ENCODE data around the gene CREB3L2.
A peak's percentile ranks its signal among the peaks of the same experiment; 100 is the strongest.
"Not testable (repeated sequence)": the region's sequence is repeated elsewhere in the genome, so short reads cannot be mapped to it uniquely, and the experiment has no call there.

CREB3L2 gene, protein sequence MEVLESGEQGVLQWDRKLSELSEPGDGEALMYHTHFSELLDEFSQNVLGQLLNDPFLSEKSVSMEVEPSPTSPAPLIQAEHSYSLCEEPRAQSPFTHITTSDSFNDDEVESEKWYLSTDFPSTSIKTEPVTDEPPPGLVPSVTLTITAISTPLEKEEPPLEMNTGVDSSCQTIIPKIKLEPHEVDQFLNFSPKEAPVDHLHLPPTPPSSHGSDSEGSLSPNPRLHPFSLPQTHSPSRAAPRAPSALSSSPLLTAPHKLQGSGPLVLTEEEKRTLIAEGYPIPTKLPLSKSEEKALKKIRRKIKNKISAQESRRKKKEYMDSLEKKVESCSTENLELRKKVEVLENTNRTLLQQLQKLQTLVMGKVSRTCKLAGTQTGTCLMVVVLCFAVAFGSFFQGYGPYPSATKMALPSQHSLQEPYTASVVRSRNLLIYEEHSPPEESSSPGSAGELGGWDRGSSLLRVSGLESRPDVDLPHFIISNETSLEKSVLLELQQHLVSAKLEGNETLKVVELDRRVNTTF

DNA sequence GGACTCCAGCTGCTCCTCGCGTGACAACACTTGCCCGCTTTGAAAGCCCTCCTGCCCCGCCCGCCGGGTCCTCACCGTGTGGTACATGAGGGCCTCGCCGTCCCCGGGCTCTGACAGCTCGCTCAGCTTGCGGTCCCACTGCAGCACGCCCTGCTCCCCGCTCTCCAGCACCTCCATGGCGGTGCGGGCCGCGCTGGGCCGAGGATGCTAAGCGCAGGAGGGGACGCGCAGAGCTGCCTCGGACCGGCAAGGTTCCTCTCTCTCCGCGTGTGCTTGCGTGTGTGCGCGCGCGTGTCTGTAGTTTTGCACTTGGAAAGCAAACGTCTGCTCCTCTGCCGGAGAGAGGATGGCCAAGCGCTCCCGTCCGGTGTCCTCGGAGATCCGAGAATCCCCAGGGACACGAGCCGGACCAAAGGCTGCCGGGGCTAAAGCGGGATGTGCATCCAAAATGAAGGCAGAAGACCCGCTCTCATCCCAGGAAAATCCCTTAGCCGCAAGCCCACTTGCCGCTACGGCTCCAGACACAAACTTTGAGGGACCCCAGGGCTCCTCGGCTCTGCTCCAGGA, at the start of gene CREB3L2:
Gene CREB3L2, minus strand, starts transcription at position 558 of the 567 bp plus-strand sequence. Its CDS starts 381 bp downstream, at position 177.
- H3K36me3 ChIP-seq (ENCODE audit: control insufficient read depth in 1 of 2, insufficient read depth in 2 of 2, low read length in 2 of 2), result peaks cover 0 to 9% of the 10 kb centered on the region in 2 donors
- no peaks in the 10 kb centered on the region for H3K9me3 ChIP-seq (ENCODE audit: control insufficient read depth in 1 of 2, low read length in 2 of 2)
- peak within 1 kb of the TSS; percentile 98 for H3K27ac ChIP-seq (ENCODE audit: low read length)
- no peaks in the 10 kb centered on the region for H3K27me3 ChIP-seq (ENCODE audit: low read depth, low read length)
- peak within 1 kb of the TSS; percentile 93 to 96 for H3K4me3 ChIP-seq (ENCODE audit: low read depth in 1 of 2, low read length in 2 of 2)
- H3K4me1 ChIP-seq (ENCODE audit: control insufficient read depth in 1 of 2, insufficient read depth in 2 of 2, low read length in 2 of 2), result peaks cover 11 to 32% of the 10 kb centered on the region in 2 donors

GRCh38 chr7:138049505-138050116, 47.7 kb upstream of the CREB3L2 start:
- Histone ChIP-seq H3K36me3 (ENCODE audit: control insufficient read depth in 1 of 2, insufficient read depth in 2 of 2, low read length in 2 of 2) (no peaks in the 10 kb centered on the region), H3K27me3 (ENCODE audit: low read depth, low read length) (no peaks in the 10 kb centered on the region), H3K27ac (ENCODE audit: low read length) (no peak overlapping the region), H3K4me1 (ENCODE audit: control insufficient read depth in 1 of 2, insufficient read depth in 2 of 2, low read length in 2 of 2) (no peaks in the 10 kb centered on the region), H3K9me3 (ENCODE audit: control insufficient read depth in 1 of 2, low read length in 2 of 2) (no peaks in the 10 kb centered on the region), H3K4me3 (ENCODE audit: low read depth in 1 of 2, low read length in 2 of 2) (no peak overlapping the region)

DNA sequence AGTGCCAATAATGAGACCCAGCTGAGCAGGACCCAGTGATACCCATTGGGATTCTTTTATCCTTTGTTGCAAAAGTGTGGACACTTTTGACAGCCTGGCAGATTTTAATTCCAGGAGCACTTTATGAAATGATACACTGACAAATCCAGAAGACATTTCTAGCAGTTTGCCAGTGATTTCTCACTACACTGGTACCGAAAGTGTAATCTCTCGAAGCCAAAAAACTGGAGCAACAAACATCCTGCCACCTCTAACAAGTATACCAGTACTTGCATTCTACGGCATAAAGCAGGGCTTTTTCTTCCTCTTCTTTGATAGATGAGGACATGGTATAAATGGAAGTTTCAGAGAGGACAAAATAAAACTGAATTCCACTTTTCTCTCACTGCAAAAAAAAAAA, 46.0 kb upstream of the CREB3L2 start:
- Histone ChIP-seq H3K9me3 (ENCODE audit: control insufficient read depth in 1 of 2, low read length in 2 of 2) (no peaks in the 10 kb centered on the region), H3K4me1 (ENCODE audit: control insufficient read depth in 1 of 2, insufficient read depth in 2 of 2, low read length in 2 of 2) (no peaks in the 10 kb centered on the region), H3K27me3 (ENCODE audit: low read depth, low read length) (no peaks in the 10 kb centered on the region), H3K36me3 (ENCODE audit: control insufficient read depth in 1 of 2, insufficient read depth in 2 of 2, low read length in 2 of 2) (no peaks in the 10 kb centered on the region), H3K4me3 (ENCODE audit: low read depth in 1 of 2, low read length in 2 of 2) (no peak overlapping the region), H3K27ac (ENCODE audit: low read length) (no peak overlapping the region)

DNA sequence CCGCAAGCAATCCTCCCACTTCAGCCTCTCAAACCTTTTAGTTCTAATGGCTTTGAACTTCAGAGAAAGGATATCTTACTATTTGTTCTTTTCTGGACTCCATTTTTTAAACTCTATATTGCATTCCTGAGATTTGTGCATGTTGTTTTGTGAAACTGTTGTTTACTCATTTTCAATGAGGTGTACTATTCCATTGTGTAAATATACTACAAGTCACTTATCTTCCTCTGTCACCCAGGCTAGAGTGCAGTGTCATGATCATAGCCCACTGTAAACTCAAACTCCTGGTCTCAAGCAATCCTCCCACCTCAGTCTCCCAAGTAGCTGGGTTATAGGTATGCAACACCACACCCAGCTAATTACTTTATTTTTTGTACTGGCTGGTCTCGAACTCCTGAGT, 43.0 kb upstream of the CREB3L2 start:
- Histone ChIP-seq H3K4me1 (ENCODE audit: control insufficient read depth in 1 of 2, insufficient read depth in 2 of 2, low read length in 2 of 2) (no peaks in the 10 kb centered on the region), H3K27me3 (ENCODE audit: low read depth, low read length) (no peaks in the 10 kb centered on the region), H3K4me3 (ENCODE audit: low read depth in 1 of 2, low read length in 2 of 2) (no peak overlapping the region), H3K36me3 (ENCODE audit: control insufficient read depth in 1 of 2, insufficient read depth in 2 of 2, low read length in 2 of 2) (no peaks in the 10 kb centered on the region), H3K27ac (ENCODE audit: low read length) (no peak overlapping the region), H3K9me3 (ENCODE audit: control insufficient read depth in 1 of 2, low read length in 2 of 2) (no peaks in the 10 kb centered on the region)

- not testable (repeated sequence) for H3K9me3 ChIP-seq (ENCODE audit: control insufficient read depth in 1 of 2, low read length in 2 of 2); H3K27ac ChIP-seq (ENCODE audit: low read length); H3K4me3 ChIP-seq (ENCODE audit: low read depth in 1 of 2, low read length in 2 of 2); H3K27me3 ChIP-seq (ENCODE audit: low read depth, low read length); H3K36me3 ChIP-seq (ENCODE audit: control insufficient read depth in 1 of 2, insufficient read depth in 2 of 2, low read length in 2 of 2); H3K4me1 ChIP-seq (ENCODE audit: control insufficient read depth in 1 of 2, insufficient read depth in 2 of 2, low read length in 2 of 2)
Measured at GRCh38 chr7:138040063-138040462, 38.2 kb upstream of the CREB3L2 start.

DNA sequence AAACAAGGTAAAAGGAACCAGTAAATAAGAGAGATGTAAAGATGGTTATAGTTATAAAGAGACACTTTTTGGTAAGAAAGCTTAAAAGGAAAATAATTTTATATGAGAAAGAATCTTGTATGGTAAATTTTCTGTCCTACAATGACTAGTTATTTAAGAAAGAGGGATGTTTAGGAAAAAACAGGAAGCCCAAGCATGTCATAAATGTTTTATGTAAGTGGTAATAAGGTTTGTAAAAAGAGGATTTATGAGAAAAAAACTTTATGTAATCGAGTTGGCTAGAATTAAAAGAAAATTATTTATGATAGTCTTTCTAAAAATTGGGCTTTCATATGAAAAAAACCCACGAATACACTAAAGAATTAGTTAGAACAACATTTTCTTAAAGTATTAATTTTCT, 34.2 kb upstream of the CREB3L2 start:
- Histone ChIP-seq H3K27me3 (ENCODE audit: low read depth, low read length) (no peaks in the 10 kb centered on the region), H3K36me3 (ENCODE audit: control insufficient read depth in 1 of 2, insufficient read depth in 2 of 2, low read length in 2 of 2) (no peaks in the 10 kb centered on the region), H3K27ac (ENCODE audit: low read length) (no peak overlapping the region), H3K9me3 (ENCODE audit: control insufficient read depth in 1 of 2, low read length in 2 of 2) (no peaks in the 10 kb centered on the region), H3K4me1 (ENCODE audit: control insufficient read depth in 1 of 2, insufficient read depth in 2 of 2, low read length in 2 of 2) (no peaks in the 10 kb centered on the region), H3K4me3 (ENCODE audit: low read depth in 1 of 2, low read length in 2 of 2) (no peak overlapping the region)

DNA sequence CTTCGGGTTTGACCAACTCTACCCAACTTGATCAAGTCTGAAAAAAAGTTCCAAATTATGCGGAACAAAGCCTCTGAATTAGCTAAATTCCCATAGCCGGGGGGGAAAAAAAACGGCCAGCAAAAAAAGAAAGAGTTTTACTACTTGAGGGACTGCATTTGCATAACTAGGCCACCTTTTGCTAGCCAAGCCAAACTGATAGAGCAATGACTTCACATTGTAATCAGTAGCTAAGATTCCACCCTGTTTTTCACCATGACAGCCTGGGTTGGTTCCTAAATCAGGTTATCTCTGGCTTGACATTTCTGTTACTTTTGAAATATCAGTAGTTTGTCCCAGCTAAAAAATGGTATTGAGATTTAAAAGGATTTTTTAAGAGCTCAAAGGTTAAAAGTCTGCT, 31.4 kb upstream of the CREB3L2 start:
- no peaks in the 10 kb centered on the region for H3K27me3 ChIP-seq (ENCODE audit: low read depth, low read length)
- H3K36me3 ChIP-seq (ENCODE audit: control insufficient read depth in 1 of 2, insufficient read depth in 2 of 2, low read length in 2 of 2), result no peaks in the 10 kb centered on the region
- no peak overlapping the region for H3K4me3 ChIP-seq (ENCODE audit: low read depth in 1 of 2, low read length in 2 of 2)
- no peak overlapping the region for H3K27ac ChIP-seq (ENCODE audit: low read length)
- no peaks in the 10 kb centered on the region for H3K4me1 ChIP-seq (ENCODE audit: control insufficient read depth in 1 of 2, insufficient read depth in 2 of 2, low read length in 2 of 2)
- no peaks in the 10 kb centered on the region for H3K9me3 ChIP-seq (ENCODE audit: control insufficient read depth in 1 of 2, low read length in 2 of 2)

DNA sequence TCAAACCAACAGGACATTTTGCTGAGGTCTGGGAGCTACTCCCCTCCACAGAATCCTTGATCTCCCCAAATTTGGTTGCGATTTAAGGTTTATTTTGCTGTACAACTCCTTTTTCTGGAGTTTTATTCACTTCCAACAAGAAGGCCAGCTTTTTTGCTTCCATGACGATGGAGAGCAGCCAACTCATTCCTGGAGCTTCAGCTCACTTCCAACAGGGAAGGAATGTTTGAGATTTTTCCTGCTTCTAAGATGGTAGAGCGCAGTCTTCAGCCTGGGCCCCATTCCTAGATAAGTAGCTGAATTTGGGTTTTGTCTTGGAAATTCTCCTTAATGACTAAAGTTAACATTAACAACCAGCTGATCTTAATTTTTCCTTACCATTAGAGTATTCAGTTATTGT, 30.9 kb upstream of the CREB3L2 start:
- no peak overlapping the region for H3K27ac ChIP-seq (ENCODE audit: low read length)
- H3K27me3 ChIP-seq (ENCODE audit: low read depth, low read length), result no peaks in the 10 kb centered on the region
- H3K4me1 ChIP-seq (ENCODE audit: control insufficient read depth in 1 of 2, insufficient read depth in 2 of 2, low read length in 2 of 2), result no peaks in the 10 kb centered on the region
- no peaks in the 10 kb centered on the region for H3K36me3 ChIP-seq (ENCODE audit: control insufficient read depth in 1 of 2, insufficient read depth in 2 of 2, low read length in 2 of 2)
- no peak overlapping the region for H3K4me3 ChIP-seq (ENCODE audit: low read depth in 1 of 2, low read length in 2 of 2)
- no peaks in the 10 kb centered on the region for H3K9me3 ChIP-seq (ENCODE audit: control insufficient read depth in 1 of 2, low read length in 2 of 2)

DNA sequence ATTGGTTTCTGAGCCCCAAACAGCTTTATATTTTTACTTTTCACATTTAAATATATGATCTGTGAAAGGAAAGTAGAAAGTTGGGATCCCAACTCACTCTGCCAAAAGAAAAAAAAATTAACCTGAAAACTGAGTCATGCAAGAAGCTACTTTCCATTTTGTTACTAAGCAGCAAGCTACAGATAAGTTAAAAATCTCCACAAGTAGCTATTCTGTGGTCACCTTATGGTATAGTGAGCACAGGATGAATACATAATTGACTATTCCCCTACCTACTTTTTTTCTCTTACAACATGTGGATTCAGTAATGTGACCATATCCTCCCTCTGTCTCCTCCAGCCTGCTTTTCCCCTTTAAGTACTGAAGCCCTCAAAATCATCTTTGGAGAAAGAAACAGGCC, 30.3 kb upstream of the CREB3L2 start:
- Histone ChIP-seq H3K4me1 (ENCODE audit: control insufficient read depth in 1 of 2, insufficient read depth in 2 of 2, low read length in 2 of 2) (no peaks in the 10 kb centered on the region), H3K36me3 (ENCODE audit: control insufficient read depth in 1 of 2, insufficient read depth in 2 of 2, low read length in 2 of 2) (no peaks in the 10 kb centered on the region), H3K27ac (ENCODE audit: low read length) (no peak overlapping the region), H3K9me3 (ENCODE audit: control insufficient read depth in 1 of 2, low read length in 2 of 2) (no peaks in the 10 kb centered on the region), H3K27me3 (ENCODE audit: low read depth, low read length) (no peaks in the 10 kb centered on the region), H3K4me3 (ENCODE audit: low read depth in 1 of 2, low read length in 2 of 2) (no peak overlapping the region)

DNA sequence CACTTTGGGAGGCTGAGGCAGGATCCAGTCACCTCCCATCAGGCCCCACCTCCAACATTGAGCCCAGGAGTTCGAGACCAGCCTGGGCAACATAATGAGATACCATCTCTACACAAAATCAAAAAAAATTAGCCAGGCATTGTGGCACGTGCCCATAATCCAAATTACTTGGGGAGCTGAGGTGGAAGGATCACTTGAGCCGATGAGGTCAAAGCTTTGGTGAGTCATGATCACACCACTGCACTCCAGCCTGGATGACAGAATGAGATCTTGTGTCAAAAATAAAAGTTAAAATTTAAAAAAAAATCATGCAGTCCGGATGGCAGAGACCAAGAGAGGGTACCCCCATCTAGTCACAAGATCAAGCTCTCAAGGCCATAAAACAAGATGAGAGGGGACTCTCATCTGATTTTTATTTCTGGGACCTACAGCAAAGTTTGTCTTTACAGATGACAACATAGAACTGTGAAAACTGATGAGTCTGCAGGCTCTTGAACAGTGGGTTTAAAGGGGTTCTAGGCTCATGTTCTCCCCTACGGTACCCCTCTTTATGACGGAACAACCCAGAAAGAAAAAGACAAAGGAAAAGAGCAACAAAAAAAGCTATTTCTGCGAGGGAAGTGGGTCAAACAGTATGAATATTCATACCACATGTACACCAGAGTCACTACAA, 28.9 kb upstream of the CREB3L2 start:
- Histone ChIP-seq H3K9me3 (ENCODE audit: control insufficient read depth in 1 of 2, low read length in 2 of 2) (no peaks in the 10 kb centered on the region), H3K4me3 (ENCODE audit: low read depth in 1 of 2, low read length in 2 of 2) (no peak overlapping the region), H3K27ac (ENCODE audit: low read length) (no peak overlapping the region), H3K27me3 (ENCODE audit: low read depth, low read length) (no peaks in the 10 kb centered on the region), H3K4me1 (ENCODE audit: control insufficient read depth in 1 of 2, insufficient read depth in 2 of 2, low read length in 2 of 2) (no peaks in the 10 kb centered on the region), H3K36me3 (ENCODE audit: control insufficient read depth in 1 of 2, insufficient read depth in 2 of 2, low read length in 2 of 2) (no peaks in the 10 kb centered on the region)

- Histone ChIP-seq H3K4me3 (ENCODE audit: low read depth in 1 of 2, low read length in 2 of 2) (no peak overlapping the region), H3K27ac (ENCODE audit: low read length) (no peak overlapping the region), H3K27me3 (ENCODE audit: low read depth, low read length) (no peaks in the 10 kb centered on the region), H3K36me3 (ENCODE audit: control insufficient read depth in 1 of 2, insufficient read depth in 2 of 2, low read length in 2 of 2) (no peaks in the 10 kb centered on the region), H3K9me3 (ENCODE audit: control insufficient read depth in 1 of 2, low read length in 2 of 2) (no peaks in the 10 kb centered on the region), H3K4me1 (ENCODE audit: control insufficient read depth in 1 of 2, insufficient read depth in 2 of 2, low read length in 2 of 2) (no peaks in the 10 kb centered on the region)
Measured at GRCh38 chr7:138029941-138030340, 28.1 kb upstream of the CREB3L2 start.
